NCI-H2029 (cell line): ENCODE results near the gene KLHL11.

Source experiments
- DNase-seq: peaks from one replicate; lab custom pipeline; 2025; lab: John Stamatoyannopoulos, UW

Gene KLHL11

DNA sequence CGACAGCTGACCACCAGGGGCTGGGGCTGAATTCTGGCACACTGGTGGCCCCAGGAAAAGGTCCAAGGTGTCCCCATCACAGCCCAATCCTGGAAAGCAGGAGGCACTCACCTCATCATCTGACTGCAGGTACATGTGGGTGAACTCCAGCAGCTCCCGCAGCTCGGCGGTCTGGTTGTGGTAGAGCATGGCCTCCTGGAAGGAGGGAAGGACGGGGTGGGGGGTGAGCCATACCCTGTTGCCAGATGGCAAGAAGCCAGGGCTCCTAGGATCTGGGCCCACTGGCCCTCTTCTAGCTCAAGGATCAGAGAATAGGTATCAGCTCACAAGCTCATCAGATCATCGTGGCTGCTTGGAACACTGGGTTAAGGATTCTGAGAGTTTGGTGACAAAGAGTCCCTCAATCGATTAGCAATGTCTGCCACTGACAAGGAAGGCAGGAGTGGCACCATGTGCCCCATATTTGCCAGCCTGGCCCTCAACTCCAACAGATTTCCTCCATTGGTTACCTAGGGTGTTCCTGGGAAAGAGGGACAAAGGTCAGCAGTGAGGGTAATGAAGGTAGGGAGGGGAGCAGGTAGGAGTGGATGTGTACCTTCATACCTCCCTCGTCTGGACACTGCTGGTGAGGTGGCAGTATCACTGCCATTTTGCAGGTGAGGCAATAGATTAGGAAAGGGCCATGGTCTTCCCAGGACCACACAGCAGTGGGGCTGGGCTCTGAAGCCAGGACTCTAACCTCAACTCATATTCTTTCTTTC, 58.4 kb downstream of the KLHL11 start:
- no peak for DNase-seq
